ENCODE measurements around the gene MESP2. TPM values are rescaled to one million over a fixed set of nuclear protein-coding genes. Genes with fewer than 3 reads are reported as not detected.
A peak's percentile ranks its signal among the peaks of the same experiment; 100 is the strongest.

Gene MESP2
- total and polyA plus RNA-seq, 8 donors, result 0.14 to 0.35 (median 0.34) TPM; not detected in 5

DNA sequence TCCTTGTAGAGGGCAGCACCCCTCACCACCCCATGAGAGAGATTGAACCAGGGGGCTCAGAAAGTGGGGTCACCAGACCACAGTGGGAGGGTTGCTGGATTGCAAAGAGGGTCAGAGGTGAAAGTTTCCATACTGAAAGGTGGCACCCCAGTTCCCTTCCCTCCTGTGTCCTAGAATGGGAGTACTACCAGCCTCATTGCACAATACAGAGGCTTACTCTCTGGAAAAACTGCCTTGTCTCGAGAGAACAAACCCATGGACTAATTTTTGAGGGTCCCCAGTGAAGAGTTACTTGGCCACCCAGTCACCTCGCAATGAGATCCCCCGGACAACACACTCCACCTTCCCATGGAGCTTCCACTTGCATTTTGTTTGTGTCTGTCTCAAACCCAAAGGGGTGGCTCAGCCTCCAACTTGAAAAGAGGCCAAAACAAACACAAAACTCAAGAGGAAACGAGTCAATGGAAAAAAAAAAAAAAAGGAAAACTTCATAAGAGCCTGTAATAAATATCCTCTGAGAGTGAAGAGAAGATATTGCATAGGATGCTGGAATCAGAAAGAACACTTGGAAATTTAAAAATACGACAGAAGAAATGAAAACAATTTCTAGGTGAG, 18.6 kb downstream of the MESP2 start:
- ATAC-seq, result peak; percentile 59
- TF ChIP-seq, protein P1, sequence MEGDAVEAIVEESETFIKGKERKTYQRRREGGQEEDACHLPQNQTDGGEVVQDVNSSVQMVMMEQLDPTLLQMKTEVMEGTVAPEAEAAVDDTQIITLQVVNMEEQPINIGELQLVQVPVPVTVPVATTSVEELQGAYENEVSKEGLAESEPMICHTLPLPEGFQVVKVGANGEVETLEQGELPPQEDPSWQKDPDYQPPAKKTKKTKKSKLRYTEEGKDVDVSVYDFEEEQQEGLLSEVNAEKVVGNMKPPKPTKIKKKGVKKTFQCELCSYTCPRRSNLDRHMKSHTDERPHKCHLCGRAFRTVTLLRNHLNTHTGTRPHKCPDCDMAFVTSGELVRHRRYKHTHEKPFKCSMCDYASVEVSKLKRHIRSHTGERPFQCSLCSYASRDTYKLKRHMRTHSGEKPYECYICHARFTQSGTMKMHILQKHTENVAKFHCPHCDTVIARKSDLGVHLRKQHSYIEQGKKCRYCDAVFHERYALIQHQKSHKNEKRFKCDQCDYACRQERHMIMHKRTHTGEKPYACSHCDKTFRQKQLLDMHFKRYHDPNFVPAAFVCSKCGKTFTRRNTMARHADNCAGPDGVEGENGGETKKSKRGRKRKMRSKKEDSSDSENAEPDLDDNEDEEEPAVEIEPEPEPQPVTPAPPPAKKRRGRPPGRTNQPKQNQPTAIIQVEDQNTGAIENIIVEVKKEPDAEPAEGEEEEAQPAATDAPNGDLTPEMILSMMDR (IDR thresholded peaks at IDR 0.05), result no peak
- peak in 3 of 4 donors; percentile 6 to 57 (median 18) for DNase-seq
- Histone ChIP-seq H3K9me3 (no peaks in the 10 kb centered on the region), H3K36me3 (peaks cover 0 to 94% of the 10 kb centered on the region in 2 donors), H3K4me3 (no peak overlapping the region), H3K27me3 (no peaks in the 10 kb centered on the region), H3K27ac (no peak overlapping the region), H3K4me1 (peaks cover 0 to 3% of the 10 kb centered on the region in 2 donors)
- intact Hi-C loops (cut with DNase I), result no loop called here

DNA sequence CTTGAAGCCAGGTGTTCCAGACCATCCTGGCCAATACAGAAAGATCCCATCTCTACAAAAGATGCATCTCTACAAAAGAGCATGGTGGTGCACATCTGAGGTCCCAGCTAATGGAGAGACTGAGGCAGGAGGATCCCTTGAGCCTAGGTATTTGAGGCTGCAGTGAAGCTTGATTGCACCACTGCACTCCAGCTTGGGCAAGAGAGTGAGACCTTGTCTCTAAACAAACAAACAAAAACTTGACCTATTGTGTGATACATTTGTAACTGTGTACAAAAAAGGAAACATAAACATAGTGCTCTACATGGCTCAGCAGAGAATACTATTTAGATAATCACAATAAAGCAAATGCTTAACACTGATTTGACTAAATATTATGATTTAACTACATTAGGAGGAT, 19.9 kb downstream of the MESP2 start:
- Histone ChIP-seq H3K27ac (no peak overlapping the region), H3K9me3 (no peaks in the 10 kb centered on the region), H3K4me3 (no peak overlapping the region), H3K36me3 (peaks cover 0 to 94% of the 10 kb centered on the region in 2 donors), H3K27me3 (no peaks in the 10 kb centered on the region), H3K4me1 (peaks cover 0 to 3% of the 10 kb centered on the region in 2 donors)
- DNase-seq, result no peak
- TF ChIP-seq, protein P1 (IDR thresholded peaks at IDR 0.05), result no peak
- no peak for ATAC-seq
- intact Hi-C loops (cut with DNase I), result no loop called here

GRCh38 chr15:89797678-89798201, 21.6 kb downstream of the MESP2 start:
- Histone ChIP-seq H3K27me3 (no peaks in the 10 kb centered on the region), H3K36me3 (peaks cover 0 to 94% of the 10 kb centered on the region in 2 donors), H3K9me3 (no peaks in the 10 kb centered on the region), H3K27ac (no peak overlapping the region), H3K4me3 (no peak overlapping the region), H3K4me1 (peaks cover 0 to 3% of the 10 kb centered on the region in 2 donors)
- DNase-seq, result peak in 1 of 4 donors; percentile 25
- intact Hi-C loops (cut with DNase I), result no loop called here
- ATAC-seq, result no peak
- TF ChIP-seq, protein P1 (IDR thresholded peaks at IDR 0.05), result no peak

GRCh38 chr15:89799011-89799911, 23.1 kb downstream of the MESP2 start:
- peak in 1 of 4 donors; percentile 53 for DNase-seq
- Histone ChIP-seq H3K4me1 (peaks cover 0 to 3% of the 10 kb centered on the region in 2 donors), H3K36me3 (peaks cover 0 to 96% of the 10 kb centered on the region in 2 donors), H3K27ac (no peak overlapping the region), H3K9me3 (no peaks in the 10 kb centered on the region), H3K4me3 (no peak overlapping the region), H3K27me3 (no peaks in the 10 kb centered on the region)
- no peak for ATAC-seq
- TF ChIP-seq, protein P1 (IDR thresholded peaks at IDR 0.05), result no peak
- intact Hi-C loops (cut with DNase I), result no loop called here

Measured in left lung (tissue), 10 donors.